ENCODE data around the gene MYL7. TPM values are rescaled to one million over a fixed set of nuclear protein-coding genes. Genes with fewer than 3 reads are reported as not detected.
A peak's percentile ranks its signal among the peaks of the same experiment; 100 is the strongest.

MYL7 gene
- total RNA-seq, 1 experiment from 2014 or later, result not detected

DNA sequence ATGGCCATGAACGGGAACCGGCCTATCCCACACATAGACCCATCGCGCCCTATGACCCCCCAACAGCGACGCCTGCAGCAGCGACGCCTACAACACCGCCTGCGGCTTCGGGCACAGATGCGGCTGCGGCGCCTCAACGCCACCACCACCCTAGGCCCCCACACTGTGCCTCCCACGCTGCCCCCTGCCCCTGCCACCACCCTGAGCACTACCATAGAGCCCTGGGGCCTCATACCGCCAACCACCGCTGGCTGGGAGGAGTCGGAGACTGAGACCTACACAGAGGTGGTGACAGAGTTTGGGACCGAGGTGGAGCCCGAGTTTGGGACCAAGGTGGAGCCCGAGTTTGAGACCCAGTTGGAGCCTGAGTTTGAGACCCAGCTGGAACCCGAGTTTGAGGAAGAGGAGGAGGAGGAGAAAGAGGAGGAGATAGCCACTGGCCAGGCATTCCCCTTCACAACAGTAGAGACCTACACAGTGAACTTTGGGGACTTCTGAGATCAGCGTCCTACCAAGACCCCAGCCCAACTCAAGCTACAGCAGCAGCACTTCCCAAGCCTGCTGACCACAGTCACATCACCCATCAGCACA is 27.3 kb downstream of the MYL7 start:
- CTCF ChIA-PET, result interaction anchor here (0.5 kb wide), 1 partner anchor 12 kb away, joined by 3 read pairs; no protein-coding TSS in a partner anchor
- DNase-seq (ENCODE audit: low read depth, low spot score), result no peak
- no peak overlapping the region for H3K27ac ChIP-seq (ENCODE audit: low read length)
- no peak overlapping the region for H3K4me3 ChIP-seq (ENCODE audit: low read depth in 2 of 2, low read length in 2 of 2)
- in situ Hi-C loops (cut with HindIII; ENCODE audit: low pct_unique_long_range_greater_than_20kb, low sequenced_read_pairs) (no loop called here), intact Hi-C loops (cut with micrococcal nuclease; ENCODE audit: unreplicated experiment) (no loop called here)
- TF ChIP-seq, protein P1, sequence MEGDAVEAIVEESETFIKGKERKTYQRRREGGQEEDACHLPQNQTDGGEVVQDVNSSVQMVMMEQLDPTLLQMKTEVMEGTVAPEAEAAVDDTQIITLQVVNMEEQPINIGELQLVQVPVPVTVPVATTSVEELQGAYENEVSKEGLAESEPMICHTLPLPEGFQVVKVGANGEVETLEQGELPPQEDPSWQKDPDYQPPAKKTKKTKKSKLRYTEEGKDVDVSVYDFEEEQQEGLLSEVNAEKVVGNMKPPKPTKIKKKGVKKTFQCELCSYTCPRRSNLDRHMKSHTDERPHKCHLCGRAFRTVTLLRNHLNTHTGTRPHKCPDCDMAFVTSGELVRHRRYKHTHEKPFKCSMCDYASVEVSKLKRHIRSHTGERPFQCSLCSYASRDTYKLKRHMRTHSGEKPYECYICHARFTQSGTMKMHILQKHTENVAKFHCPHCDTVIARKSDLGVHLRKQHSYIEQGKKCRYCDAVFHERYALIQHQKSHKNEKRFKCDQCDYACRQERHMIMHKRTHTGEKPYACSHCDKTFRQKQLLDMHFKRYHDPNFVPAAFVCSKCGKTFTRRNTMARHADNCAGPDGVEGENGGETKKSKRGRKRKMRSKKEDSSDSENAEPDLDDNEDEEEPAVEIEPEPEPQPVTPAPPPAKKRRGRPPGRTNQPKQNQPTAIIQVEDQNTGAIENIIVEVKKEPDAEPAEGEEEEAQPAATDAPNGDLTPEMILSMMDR (IDR thresholded peaks at IDR 0.05), result no peak
- TF ChIP-seq SIN3A (IDR thresholded peaks at IDR 0.05; ENCODE audit: borderline replicate concordance, insufficient read depth, low read depth, low read length), result no peak
- BruUV-seq (replicated peaks), result no TSS peak
- H3K36me3 ChIP-seq (ENCODE audit: control insufficient read depth, insufficient read depth, low read length), result peaks cover 5% of the 10 kb centered on the region
- no peaks in the 10 kb centered on the region; the same call in 1 of the 2 replicates for H3K4me1 ChIP-seq (ENCODE audit: control insufficient read depth, insufficient read depth, low read length)
- no peak for ATAC-seq
- no peaks in the 10 kb centered on the region for H3K9me3 ChIP-seq (ENCODE audit: control insufficient read depth, insufficient read depth, low read depth, low read length)
- POLR2A ChIA-PET, result no interaction called here
- H3K27me3 ChIP-seq (ENCODE audit: control insufficient read depth, insufficient read depth, low read length), result no peaks in the 10 kb centered on the region

GRCh38 chr7:44112997-44113763 is 28.0 kb downstream of the MYL7 start:
- no TSS peak for BruUV-seq (replicated peaks)
- TF ChIP-seq POLR2AphosphoS5 (IDR thresholded peaks at IDR 0.05; ENCODE audit: low read depth, low read length), result peak; percentile 36; the same call in 1 of the 2 replicates
- TF ChIP-seq SIN3A (IDR thresholded peaks at IDR 0.05; ENCODE audit: borderline replicate concordance, insufficient read depth, low read depth, low read length), result no peak
- peaks cover 5% of the 10 kb centered on the region for H3K36me3 ChIP-seq (ENCODE audit: control insufficient read depth, insufficient read depth, low read length)
- H3K4me1 ChIP-seq (ENCODE audit: control insufficient read depth, insufficient read depth, low read length), result no peaks in the 10 kb centered on the region; the same call in 1 of the 2 replicates
- ChIA-PET CTCF (no interaction called here), POLR2A (no interaction called here)
- no peaks in the 10 kb centered on the region for H3K27me3 ChIP-seq (ENCODE audit: control insufficient read depth, insufficient read depth, low read length)
- H3K4me3 ChIP-seq (ENCODE audit: low read depth in 2 of 2, low read length in 2 of 2), result peak overlapping the region; percentile 24 to 46
- in situ Hi-C loops (cut with HindIII; ENCODE audit: low pct_unique_long_range_greater_than_20kb, low sequenced_read_pairs), result no loop called here
- peak; percentile 6 for ATAC-seq
- H3K27ac ChIP-seq (ENCODE audit: low read length), result no peak overlapping the region
- no peaks in the 10 kb centered on the region for H3K9me3 ChIP-seq (ENCODE audit: control insufficient read depth, insufficient read depth, low read depth, low read length)
- intact Hi-C loops (cut with micrococcal nuclease; ENCODE audit: unreplicated experiment), result no loop called here
- DNase-seq (ENCODE audit: low read depth, low spot score), result no peak

DNA sequence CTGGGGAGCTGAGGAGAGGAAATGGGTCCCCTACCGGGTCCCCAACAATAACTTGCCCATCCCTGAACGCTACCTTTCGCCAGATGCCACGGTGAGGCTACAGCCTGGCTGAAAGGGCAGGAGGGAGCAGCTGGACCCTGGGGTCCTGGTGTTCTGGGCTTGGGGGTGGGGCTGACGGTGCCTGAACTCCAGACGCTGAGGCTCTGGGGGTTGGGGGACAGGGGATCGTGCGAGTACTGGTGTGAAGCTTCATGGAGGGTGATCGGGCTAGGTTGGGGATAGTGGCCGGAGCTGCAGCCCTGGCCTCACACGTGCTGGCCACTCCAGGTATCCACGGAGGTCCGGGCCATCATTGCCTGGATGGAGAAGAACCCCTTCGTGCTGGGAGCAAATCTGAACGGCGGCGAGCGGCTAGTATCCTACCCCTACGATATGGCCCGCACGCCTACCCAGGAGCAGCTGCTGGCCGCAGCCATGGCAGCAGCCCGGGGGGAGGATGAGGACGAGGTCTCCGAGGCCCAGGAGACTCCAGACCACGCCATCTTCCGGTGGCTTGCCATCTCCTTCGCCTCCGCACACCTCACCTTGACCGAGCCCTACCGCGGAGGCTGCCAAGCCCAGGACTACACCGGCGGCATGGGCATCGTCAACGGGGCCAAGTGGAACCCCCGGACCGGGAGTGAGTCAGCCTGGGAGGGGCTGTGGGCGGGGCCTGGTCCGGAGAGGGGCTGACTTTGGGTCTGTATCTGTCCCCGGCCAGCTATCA is 28.7 kb downstream of the MYL7 start:
- DNase-seq (ENCODE audit: low read depth, low spot score), result no peak
- Histone ChIP-seq H3K27ac (ENCODE audit: low read length) (no peak overlapping the region), H3K27me3 (ENCODE audit: control insufficient read depth, insufficient read depth, low read length) (no peaks in the 10 kb centered on the region), H3K9me3 (ENCODE audit: control insufficient read depth, insufficient read depth, low read depth, low read length) (no peaks in the 10 kb centered on the region), H3K36me3 (ENCODE audit: control insufficient read depth, insufficient read depth, low read length) (peaks cover 4% of the 10 kb centered on the region), H3K4me1 (ENCODE audit: control insufficient read depth, insufficient read depth, low read length) (no peaks in the 10 kb centered on the region; the same call in 1 of the 2 replicates), H3K4me3 (ENCODE audit: low read depth in 2 of 2, low read length in 2 of 2) (peak overlapping the region; percentile 24 to 46)
- no TSS peak for BruUV-seq (replicated peaks)
- intact Hi-C loops (cut with micrococcal nuclease; ENCODE audit: unreplicated experiment), result no loop called here
- TF ChIP-seq TCF7L2 (IDR thresholded peaks at IDR 0.05; ENCODE audit: low read depth, low read length) (no peak), SIN3A (IDR thresholded peaks at IDR 0.05; ENCODE audit: borderline replicate concordance, insufficient read depth, low read depth, low read length) (0 out of 2 replicates have a peak, but pooled peaks have one; percentile 53), POLR2AphosphoS5 (IDR thresholded peaks at IDR 0.05; ENCODE audit: low read depth, low read length) (no peak)
- TF ChIP-seq, protein P1 (IDR thresholded peaks at IDR 0.05), result no peak
- TF ChIP-seq, protein P2, sequence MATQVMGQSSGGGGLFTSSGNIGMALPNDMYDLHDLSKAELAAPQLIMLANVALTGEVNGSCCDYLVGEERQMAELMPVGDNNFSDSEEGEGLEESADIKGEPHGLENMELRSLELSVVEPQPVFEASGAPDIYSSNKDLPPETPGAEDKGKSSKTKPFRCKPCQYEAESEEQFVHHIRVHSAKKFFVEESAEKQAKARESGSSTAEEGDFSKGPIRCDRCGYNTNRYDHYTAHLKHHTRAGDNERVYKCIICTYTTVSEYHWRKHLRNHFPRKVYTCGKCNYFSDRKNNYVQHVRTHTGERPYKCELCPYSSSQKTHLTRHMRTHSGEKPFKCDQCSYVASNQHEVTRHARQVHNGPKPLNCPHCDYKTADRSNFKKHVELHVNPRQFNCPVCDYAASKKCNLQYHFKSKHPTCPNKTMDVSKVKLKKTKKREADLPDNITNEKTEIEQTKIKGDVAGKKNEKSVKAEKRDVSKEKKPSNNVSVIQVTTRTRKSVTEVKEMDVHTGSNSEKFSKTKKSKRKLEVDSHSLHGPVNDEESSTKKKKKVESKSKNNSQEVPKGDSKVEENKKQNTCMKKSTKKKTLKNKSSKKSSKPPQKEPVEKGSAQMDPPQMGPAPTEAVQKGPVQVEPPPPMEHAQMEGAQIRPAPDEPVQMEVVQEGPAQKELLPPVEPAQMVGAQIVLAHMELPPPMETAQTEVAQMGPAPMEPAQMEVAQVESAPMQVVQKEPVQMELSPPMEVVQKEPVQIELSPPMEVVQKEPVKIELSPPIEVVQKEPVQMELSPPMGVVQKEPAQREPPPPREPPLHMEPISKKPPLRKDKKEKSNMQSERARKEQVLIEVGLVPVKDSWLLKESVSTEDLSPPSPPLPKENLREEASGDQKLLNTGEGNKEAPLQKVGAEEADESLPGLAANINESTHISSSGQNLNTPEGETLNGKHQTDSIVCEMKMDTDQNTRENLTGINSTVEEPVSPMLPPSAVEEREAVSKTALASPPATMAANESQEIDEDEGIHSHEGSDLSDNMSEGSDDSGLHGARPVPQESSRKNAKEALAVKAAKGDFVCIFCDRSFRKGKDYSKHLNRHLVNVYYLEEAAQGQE (IDR thresholded peaks at IDR 0.05; ENCODE audit: insufficient read depth in 1 of 2, low read depth in 2 of 2, low read length in 1 of 2), result no peak
- in situ Hi-C loops (cut with HindIII; ENCODE audit: low pct_unique_long_range_greater_than_20kb, low sequenced_read_pairs), result no loop called here
- ATAC-seq, result peak; percentile 49
- CTCF ChIA-PET, result no interaction called here
- POLR2A ChIA-PET, result no interaction called here

Measured in Panc1 (cell line).